Loucy (cell line): ENCODE data around the gene KRTAP12-4.

ENCODE experiments used
- H2AFZ ChIP-seq: fragments of 200-600 bp; sonication (generic); 2 replicates; pipeline ENCODE4 v1.6.0; 2016; ENCODE audit warnings: antibody characterized with exemption, mild to moderate bottlenecking, low read length, moderate library complexity
- H3F3A ChIP-seq: fragments of 200-600 bp; 2 replicates; pipeline ENCODE4 v1.6.0; 2016; ENCODE audit warnings: antibody characterized with exemption, low read depth, mild to moderate bottlenecking
- H3K27me3 ChIP-seq: fragments of 200-600 bp; sonication (generic); 2 replicates; pipeline ENCODE4 v1.6.1; 2014; ENCODE audit warnings: low read length, mild to moderate bottlenecking; ENCODE audit not compliant: insufficient read depth, poor library complexity, severe bottlenecking
- H3K36me3 ChIP-seq: fragments of 200-600 bp; sonication (generic); 2 replicates; pipeline ENCODE4 v1.6.1; 2016; ENCODE audit warnings: low read length; ENCODE audit not compliant: insufficient read depth
- H3K4me1 ChIP-seq: fragments of 200-600 bp; sonication (generic); 2 replicates; pipeline ENCODE4 v1.5.1; 2014; ENCODE audit warnings: low read length, mild to moderate bottlenecking; ENCODE audit not compliant: insufficient read depth, poor library complexity, severe bottlenecking
- H3K4me2 ChIP-seq: fragments of 200-600 bp; sonication (generic); 2 replicates; pipeline ENCODE4 v1.6.0; 2014; ENCODE audit warnings: antibody characterized with exemption, low read length, low read depth, mild to moderate bottlenecking; ENCODE audit not compliant: poor library complexity, severe bottlenecking
- H3K4me3 ChIP-seq: fragments of 200-600 bp; sonication (generic); 2 replicates; pipeline ENCODE4 v1.5.1; 2014; ENCODE audit warnings: low read length, mild to moderate bottlenecking, mixed read lengths; ENCODE audit not compliant: poor library complexity, severe bottlenecking
- H3K79me2 ChIP-seq: fragments of 200-600 bp; sonication (generic); 2 replicates; pipeline ENCODE4 v1.6.1; 2014; ENCODE audit warnings: low read length; ENCODE audit not compliant: insufficient read depth
- H3K9ac ChIP-seq: fragments of 200-600 bp; sonication (generic); 2 replicates; pipeline ENCODE4 v1.6.0; 2014; ENCODE audit warnings: mild to moderate bottlenecking, low read depth, low read length, moderate library complexity; ENCODE audit not compliant: poor library complexity, severe bottlenecking
- H3K9me2 ChIP-seq: fragments of 200-600 bp; sonication (generic); replicated peaks from 2 replicates; pipeline ENCODE4 v1.6.1; 2016; ENCODE audit warnings: low read depth, low read length, mixed read lengths
- H3K9me3 ChIP-seq: fragments of 200-600 bp; sonication (generic); 2 replicates; pipeline ENCODE4 v1.6.1; 2014; ENCODE audit warnings: mild to moderate bottlenecking, antibody characterized with exemption, low read length, low read depth; ENCODE audit not compliant: insufficient read depth
- H4K20me1 ChIP-seq: fragments of 200-600 bp; sonication (generic); 2 replicates; pipeline ENCODE4 v1.6.0; 2014; ENCODE audit warnings: antibody characterized with exemption, low read length, mild to moderate bottlenecking; ENCODE audit not compliant: insufficient read depth, poor library complexity, severe bottlenecking
- CTCF ChIP-seq: fragments of 200-600 bp; sonication (generic); conservative IDR thresholded peaks from 2 replicates; pipeline ENCODE4 v1.5.1; 2014; ENCODE audit warnings: mild to moderate bottlenecking, antibody characterized with exemption, low read length
- EZH2phosphoT487 ChIP-seq: fragments of 200-600 bp; IDR thresholded peaks from 2 replicates; pipeline ENCODE4 v1.6.1; 2018; ENCODE audit warnings: antibody characterized with exemption, mild to moderate bottlenecking, moderate library complexity, borderline replicate concordance

The KRTAP12-4 gene

GRCh38 chr21:44618909-44619308, 35.5 kb downstream of the KRTAP12-4 start:
- no peaks in the 10 kb centered on the region for H3K4me1 ChIP-seq
- no peak overlapping the region; the same call in 1 of the 2 replicates for H2AFZ ChIP-seq
- H3K4me3 ChIP-seq: no peak overlapping the region
- no peaks in the 10 kb centered on the region for H4K20me1 ChIP-seq
- no peaks in the 10 kb centered on the region for H3K9me2 ChIP-seq
- no peak for TF ChIP-seq EZH2phosphoT487
- no peak for TF ChIP-seq CTCF
- H3K9ac ChIP-seq: no peak overlapping the region
- H3K4me2 ChIP-seq: no peak overlapping the region
- no peaks in the 10 kb centered on the region for H3K79me2 ChIP-seq
- no peaks in the 10 kb centered on the region for H3K27me3 ChIP-seq
- H3K36me3 ChIP-seq: no peaks in the 10 kb centered on the region
- H3F3A ChIP-seq: no peaks in the 10 kb centered on the region
- H3K9me3 ChIP-seq: peaks cover 10% of the 10 kb centered on the region; the same call in 1 of the 2 replicates

GRCh38 chr21:44618504-44618903, 36.0 kb downstream of the KRTAP12-4 start:
- H3K4me2 ChIP-seq: no peak overlapping the region
- H2AFZ ChIP-seq: no peak overlapping the region; the same call in 1 of the 2 replicates
- no peaks in the 10 kb centered on the region for H4K20me1 ChIP-seq
- H3K79me2 ChIP-seq: no peaks in the 10 kb centered on the region
- H3K4me1 ChIP-seq: no peaks in the 10 kb centered on the region
- H3K4me3 ChIP-seq: no peak overlapping the region
- no peaks in the 10 kb centered on the region for H3F3A ChIP-seq
- no peaks in the 10 kb centered on the region for H3K9me2 ChIP-seq
- no peaks in the 10 kb centered on the region for H3K27me3 ChIP-seq
- H3K9me3 ChIP-seq: peaks cover 6% of the 10 kb centered on the region; the same call in 1 of the 2 replicates
- TF ChIP-seq EZH2phosphoT487 (no peak), CTCF (no peak)
- no peaks in the 10 kb centered on the region for H3K36me3 ChIP-seq
- H3K9ac ChIP-seq: no peak overlapping the region

GRCh38 chr21:44617071-44617501, 37.4 kb downstream of the KRTAP12-4 start:
- Histone ChIP-seq H3K36me3 (no peaks in the 10 kb centered on the region), H3K9ac (no peak overlapping the region), H3K4me1 (no peaks in the 10 kb centered on the region), H3F3A (no peaks in the 10 kb centered on the region), H4K20me1 (no peaks in the 10 kb centered on the region), H3K4me3 (no peak overlapping the region), H3K79me2 (no peaks in the 10 kb centered on the region), H3K9me2 (no peaks in the 10 kb centered on the region), H2AFZ (no peak overlapping the region), H3K4me2 (no peak overlapping the region), H3K27me3 (no peaks in the 10 kb centered on the region), H3K9me3 (peaks cover 3% of the 10 kb centered on the region; the same call in 1 of the 2 replicates)
- TF ChIP-seq EZH2phosphoT487 (no peak), CTCF (no peak)
